GM19043 (cell line): ENCODE measurements around the gene CYREN.
"Not testable (repeated sequence)": the region's sequence is repeated elsewhere in the genome, so short reads cannot be mapped to it uniquely, and the experiment has no call there.

Experiments
- ATAC-seq: cut with Tn5 transposase; IDR thresholded peaks from one replicate; pipeline ENCODE4 v1.9.1; 2021; ENCODE audit warnings: low read depth; ENCODE audit not compliant: unreplicated experiment

The CYREN gene

DNA sequence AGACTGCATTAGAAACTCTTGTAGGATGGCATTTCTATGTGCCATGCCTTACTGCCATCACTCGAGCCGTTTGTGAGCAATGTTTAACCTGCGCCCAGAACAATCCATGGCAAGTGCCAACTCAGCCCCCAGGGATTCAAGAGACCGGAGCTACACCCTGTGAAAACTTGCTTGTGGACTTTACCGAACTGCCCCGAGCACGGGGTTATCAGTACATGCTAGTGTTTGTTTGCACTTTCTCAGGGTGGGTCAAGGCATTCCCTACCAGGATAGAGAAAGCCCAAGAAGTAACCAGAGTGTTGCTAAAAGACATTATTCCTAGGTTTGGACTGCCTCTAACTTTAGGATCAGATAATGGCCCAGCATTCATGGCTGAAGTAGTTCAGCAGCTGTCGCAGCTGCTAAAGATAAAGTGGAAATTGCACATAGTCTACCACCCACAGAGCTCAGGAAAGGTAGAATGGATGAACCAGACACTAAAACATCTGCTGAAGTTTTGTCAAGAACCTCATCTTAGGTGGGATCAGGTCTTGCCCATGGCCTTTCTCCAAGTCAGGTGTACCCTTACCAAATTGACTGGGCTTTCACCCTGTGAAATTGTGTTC lies 8.9 kb upstream of the CYREN start:
- no peak for ATAC-seq

DNA sequence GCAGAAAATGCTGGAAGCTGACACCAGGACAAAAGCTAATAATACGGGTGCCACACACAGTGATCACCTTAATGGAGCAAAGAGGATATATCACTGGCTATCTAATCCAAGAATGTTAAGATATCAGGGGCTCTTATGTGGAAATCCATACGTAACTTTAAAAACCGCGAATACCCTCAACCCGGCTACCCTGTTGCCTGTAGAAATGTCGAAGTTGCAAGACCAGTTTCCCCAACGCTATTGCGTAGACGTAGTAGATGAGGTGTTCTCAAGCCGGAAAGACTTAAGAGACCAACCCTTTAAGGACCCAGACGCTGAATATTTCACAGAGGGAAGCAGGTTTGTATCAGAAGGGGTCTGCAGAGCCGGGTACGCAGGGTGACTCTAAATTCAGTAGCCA lies 7.9 kb upstream of the CYREN start:
- ATAC-seq, result no peak

DNA sequence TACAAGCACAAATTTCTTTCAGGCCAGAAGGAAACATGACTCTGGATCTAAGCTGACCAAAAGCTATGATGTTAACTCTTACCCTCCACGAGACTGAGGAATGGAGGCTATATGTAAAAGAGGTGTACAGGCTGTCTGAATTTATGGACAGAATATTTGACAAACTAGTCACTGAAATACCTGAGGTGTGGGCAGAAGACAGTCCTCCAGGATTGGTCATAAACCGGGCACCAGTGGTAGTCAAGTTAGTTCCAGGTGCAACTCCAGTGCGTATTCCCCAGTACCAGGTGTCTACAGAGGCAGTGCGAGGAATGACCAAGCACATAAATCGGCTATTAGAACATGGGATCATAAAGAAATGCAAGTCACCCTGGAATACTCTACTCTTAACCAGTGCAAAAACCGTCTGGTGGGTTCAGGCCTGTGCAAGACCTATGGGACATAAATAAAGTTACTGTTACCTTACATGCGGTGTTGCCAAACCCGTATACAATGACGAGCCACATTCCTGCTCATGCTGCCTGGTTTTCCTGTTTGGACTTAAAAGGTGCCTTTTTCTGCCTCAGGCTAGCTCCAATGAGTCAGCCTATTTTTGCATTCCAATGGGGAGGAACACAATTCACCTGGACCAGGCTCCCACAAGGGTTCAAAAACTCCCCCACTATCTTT lies 6.7 kb upstream of the CYREN start:
- no peak for ATAC-seq

DNA sequence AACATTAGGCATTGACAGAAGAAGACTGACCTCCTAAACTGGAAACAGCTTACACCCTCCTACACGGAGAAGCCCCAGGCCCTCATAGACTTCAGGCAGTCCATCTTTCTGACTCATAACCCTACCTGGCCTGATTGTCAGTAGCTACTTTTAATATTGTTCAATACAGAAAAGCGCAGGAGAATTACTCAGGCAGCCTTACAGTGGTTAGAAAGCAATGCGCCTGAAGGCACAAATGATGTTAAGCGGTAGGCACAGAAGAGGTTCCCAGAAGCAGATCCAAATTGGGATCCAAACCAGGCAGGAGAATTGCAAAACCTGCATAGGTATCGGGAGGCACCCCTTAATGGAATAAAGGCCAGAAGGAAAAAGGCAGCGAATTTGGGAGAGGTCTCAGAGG lies 5.4 kb upstream of the CYREN start:
- no peak for ATAC-seq

DNA sequence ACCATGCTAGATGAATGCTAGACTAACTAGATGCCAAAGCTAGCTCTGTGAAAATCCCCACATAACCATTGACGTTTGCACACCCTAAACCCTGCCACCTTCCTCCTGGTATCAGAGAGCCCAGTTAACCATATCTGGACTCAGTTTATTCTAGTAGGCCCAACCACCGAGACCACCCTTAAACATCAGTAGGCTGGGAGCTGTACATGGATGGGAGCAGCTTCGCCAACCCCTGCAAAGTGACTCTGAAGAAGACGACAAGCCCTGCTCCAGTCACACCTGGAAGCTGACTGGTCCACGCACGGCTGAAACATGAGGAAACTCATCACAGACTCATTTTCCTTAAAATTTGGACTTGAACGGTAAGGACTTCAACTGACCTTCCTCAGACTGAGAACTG lies 4.4 kb upstream of the CYREN start:
- ATAC-seq, result no peak

DNA sequence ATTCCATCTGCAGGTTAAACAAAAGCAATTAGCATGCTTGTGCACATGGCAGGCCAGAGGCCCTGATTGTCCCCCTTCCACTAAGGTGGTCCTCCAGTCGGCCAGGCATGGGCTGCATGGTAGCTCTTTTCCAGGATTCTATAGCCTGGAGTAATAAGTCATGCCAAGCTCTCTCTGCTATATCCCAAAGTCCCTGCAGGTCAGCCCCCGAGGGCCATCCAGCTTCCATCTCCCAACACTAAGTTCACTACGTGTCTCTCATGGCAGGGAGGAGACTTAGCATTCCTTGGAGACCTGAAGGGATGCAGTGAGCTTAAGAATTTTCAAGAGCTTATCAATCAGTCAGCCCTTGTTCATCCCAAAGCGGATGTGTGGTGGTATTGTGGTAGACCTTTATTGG lies 3.4 kb upstream of the CYREN start:
- not testable (repeated sequence) for ATAC-seq

DNA sequence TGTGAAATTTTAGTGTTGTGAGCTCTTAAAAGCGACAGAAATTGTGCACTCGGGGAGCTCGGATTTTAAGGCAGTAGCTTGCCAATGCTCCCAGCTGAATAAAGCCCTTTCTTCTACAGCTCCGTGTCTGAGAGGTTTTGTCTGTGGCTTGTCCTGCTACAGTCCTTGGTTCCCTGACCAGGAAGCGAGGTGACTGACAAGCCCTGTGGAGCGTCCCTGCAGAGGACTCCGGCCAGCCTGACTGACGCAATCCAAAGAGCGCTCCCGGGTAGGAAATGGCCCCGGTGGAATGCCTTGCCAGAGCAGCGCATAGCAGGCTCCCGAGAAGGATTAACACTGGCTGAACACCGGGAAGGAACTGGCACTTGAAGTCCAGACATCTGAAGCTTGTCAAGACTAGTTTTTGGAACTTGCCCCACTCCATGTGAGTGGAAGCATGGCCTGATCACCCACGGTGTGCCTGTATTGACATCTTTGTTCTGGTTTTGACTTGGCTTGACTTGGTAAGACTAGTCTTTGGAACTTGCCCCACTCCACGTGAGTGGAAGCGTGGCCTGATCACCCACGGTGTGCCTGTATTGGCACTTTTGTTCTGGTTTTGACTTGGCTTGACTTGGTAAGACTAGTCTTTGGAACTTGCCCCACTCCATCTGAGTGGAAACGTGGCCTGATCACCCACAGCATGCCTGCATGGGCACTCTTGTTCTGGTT lies 1.2 kb upstream of the CYREN start:
- ATAC-seq, result not testable (repeated sequence)

DNA sequence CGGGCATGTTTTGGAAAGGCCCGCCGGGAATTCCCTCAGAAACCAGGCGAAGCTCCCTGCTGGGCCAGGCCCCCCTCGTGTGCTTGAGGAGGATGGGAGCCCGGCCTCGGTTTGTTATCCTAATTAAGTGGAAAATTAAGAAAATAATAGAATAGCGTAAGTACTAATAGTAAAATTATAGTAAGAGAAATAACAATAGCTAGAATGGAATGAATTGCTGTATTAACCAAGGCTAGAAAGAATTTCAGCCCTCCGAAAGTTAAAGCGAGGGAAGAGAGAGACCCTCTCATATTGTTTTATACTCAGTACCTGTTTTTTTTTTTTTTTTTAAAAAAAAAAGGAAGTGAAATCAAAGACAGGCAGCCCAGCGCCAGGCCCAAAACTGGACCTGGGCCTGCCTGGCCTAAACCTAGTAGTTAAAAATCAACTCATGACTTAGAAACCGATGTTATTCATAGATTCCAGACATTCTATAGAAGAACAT lies 533 bp upstream of the CYREN start:
- ATAC-seq, result peak; percentile 41

DNA sequence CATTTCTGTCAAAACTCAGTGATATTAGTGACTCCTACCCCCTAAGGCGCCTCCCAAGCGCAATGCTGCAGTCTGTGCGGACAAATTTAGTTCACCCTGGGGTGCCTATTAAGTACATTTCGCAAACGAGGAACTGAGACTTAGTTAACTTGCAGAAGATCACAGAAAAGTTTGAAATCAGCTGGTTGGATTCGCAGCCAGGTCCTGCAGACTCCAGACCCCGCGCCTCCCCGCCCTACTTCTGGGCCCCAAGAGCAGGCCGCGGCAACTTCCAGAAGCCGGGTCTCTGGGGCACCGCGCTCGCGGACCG lies 588 bp downstream of the CYREN start:
- peak; percentile 7 for ATAC-seq

DNA sequence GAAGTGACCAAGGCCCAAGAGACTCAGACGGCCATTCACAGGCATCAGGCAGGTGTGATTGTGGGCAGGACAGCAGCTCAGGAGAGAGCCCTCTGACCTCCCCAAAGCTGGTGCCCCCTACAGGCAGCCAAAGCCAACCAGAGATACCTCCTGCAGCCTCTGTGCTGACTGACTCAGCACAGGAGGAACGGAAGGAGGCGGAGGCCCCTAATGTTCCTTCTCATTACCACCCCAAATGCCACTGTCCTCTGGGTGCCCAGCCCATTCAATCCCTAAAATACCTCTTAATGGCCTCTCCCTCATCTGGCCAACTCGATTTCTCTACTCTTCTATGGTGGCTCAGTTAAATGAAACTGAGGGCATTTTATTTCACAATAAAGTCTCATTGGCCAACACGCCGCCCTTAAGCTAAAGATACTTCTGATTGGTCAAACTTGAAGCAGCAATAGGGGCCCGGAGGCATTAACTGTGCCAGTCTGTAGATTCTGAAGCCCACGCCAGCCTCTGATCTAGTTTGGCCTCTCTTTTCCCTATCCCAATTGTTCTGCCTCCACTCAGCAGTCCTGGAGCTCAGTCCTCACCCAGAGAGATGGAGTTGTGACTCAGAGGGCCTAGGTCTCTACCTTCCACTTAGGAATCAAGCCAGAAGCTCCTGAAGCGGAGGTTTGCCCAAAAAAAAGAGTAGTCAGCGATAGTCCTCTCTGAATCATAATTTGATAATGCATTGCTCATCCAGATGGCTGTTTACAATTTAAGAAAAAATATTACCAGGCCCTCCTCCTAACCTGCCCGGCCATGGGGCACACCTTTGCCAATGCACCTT lies 1.2 kb downstream of the CYREN start:
- peak; percentile 35 for ATAC-seq

DNA sequence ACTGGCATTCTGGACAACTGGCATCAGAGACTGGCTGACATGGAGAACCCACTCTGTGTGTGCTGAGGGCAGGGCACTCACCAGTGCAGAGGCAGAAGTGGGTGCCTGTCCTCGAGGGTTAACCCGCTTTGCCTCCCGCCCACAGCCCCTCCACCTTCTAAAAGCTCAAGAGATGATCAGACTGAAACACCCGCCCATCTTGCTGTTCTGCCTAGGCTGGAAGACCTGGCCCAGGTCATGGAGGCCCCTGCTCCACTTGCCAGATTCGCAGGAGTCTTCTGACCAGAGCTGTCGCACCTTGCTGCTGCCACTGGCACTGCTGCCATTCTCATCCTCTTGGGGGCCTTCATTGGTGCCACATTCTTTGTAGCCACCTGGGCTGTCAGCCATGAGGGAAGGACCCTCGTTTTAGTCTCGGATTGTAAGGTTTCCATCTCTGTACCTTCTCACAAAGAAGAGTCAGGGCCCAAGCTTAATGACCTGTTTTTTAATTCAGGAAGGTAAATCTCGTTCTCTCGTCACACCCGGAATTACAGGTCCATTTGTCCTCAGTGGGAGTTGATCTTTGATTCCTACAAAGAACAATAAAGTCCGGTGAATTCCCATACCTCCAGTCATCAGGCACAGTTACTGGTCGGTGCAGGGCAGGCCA lies 1.9 kb downstream of the CYREN start:
- no peak for ATAC-seq

DNA sequence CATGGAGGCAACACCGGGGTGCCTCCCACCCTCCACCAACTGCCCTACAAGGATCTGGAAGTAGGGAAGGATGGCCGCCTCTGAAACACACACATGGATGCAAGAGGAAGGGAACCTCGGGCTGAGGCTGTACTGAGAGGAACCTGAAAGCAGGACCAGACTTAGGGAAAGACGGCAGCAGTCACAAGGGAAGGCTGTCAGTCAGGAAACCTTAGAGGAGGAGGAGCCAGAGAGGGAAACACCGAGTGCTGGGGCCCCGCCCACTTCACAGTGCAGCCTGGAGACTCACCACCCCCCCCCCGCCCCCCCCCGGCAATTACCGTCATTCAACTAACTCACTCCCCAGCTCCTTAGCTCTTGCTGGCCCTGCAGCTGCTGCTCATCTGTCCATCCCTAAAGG lies 2.5 kb downstream of the CYREN start:
- ATAC-seq, result no peak

DNA sequence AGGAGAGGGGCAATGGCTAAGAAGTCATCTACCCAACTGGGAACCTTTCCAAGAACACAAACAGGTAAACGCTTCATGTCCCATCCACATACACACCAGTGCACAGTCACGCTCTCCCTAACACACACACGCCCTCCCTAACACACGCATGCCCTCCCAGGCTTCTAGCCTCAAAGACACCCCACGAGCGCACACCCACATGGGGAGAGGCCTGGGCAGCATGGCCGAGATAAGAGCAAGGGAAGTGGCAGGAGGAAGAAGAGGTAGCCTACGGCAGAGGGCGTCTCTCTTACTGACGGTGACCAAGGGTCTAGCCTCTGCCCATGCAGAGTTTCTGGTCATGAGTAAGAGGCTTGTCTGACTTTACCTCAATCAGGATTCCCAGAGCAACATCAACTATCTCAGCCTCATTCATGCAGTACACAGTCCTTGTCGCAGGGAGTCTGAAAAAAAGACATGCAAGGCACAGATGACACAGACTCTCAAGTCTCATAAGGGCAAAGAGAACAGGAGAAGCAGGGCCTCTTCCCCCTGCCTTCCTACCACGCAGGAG lies 3.1 kb downstream of the CYREN start:
- ATAC-seq, result no peak

DNA sequence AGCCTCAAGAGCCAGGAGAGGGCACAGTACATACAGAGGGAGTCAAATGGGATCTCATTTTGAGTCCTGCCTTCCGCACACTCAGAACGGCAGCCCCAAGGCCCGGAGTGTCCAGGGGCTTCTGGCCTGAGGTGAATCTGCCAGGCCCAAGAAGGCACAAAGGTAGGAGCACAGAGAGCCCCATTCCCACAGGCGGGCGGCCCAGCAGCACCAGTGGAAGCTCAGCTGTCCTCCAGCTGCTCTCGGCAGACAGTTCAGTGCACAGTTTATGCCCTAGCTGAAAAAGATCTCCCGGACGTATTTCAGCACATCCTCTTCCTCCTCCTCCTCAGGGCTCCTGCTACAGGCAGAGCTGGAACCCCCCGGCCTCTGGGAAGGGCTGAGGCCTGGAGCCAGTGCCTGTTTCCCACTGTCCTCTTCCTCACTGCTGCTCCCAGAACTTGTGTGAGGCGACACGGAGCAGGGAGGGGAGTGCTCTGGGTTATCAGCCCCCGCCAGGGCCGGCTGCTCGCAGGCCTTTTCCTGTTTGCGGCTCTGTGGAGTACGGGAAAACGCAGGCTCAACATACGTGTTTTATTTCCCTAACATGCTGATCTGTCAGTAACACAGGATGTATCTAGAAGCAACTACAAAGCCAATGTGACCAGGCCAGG lies 4.0 kb downstream of the CYREN start:
- no peak for ATAC-seq

DNA sequence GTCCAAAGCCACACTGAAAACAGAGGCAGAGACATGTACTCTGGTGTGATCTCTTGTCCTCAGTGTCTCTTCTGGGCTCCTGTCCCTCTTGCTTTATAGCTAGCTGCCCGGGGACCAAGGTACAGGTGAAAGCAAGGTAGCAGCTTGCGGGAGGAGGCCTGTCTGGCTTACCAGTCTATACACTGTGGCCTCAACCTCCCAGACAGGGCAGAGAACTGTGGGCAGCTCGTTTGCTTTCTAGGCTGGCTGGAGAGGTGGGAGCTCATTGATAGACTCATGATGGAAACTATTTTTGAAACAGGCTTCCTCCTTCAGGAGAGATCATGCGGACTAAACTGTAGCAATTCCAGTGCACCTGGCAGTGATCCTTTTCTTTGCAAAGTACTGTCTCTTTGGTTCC lies 4.6 kb downstream of the CYREN start:
- no peak for ATAC-seq

DNA sequence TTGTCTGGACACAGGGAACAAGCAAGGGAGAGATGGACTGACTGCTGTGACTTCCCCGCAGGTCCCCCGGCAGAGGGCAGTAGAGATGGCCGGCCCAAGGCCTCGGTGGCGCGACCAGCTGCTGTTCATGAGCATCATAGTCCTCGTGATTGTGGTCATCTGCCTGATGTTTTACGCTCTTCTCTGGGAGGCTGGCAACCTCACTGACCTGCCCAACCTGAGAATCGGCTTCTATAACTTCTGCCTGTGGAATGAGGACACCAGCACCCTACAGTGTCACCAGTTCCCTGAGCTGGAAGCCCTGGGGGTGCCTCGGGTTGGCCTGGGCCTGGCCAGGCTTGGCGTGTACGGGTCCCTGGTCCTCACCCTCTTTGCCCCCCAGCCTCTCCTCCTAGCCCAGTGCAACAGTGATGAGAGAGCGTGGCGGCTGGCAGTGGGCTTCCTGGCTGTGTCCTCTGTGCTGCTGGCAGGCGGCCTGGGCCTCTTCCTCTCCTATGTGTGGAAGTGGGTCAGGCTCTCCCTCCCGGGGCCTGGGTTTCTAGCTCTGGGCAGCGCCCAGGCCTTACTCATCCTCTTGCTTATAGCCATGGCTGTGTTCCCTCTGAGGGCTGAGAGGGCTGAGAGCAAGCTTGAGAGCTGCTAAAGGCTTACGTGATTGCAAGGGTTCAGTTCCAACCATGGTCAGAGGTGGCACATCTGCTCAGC lies 6.0 kb downstream of the CYREN start:
- no peak for ATAC-seq

DNA sequence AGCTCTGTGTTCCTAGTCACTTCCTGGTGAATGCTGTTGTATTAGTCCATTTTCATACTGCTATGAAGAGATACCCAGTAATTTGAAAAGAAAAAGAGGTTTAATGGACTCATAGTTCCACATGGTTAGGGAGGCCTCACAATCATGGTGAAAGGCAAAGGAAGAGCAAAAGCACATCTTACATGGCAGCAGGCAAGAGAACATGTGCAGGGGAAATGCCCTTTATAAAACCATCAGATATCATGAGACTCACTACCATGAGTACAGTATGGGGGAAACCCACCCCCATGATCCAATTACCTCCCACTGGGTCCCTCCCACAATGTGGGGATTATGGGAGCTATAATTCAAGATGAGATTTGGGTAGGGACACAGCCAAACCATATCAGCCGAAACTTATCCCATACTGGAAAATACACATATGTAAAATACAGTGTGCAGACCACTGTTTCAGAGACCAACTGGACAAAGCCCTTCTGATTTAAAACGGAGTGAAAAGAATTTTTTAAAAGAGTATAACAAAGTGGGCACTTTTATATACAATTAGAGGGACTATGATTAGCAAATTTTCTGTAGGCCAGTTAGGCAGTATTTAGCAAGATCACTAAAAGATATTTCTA lies 8.0 kb downstream of the CYREN start:
- no peak for ATAC-seq

DNA sequence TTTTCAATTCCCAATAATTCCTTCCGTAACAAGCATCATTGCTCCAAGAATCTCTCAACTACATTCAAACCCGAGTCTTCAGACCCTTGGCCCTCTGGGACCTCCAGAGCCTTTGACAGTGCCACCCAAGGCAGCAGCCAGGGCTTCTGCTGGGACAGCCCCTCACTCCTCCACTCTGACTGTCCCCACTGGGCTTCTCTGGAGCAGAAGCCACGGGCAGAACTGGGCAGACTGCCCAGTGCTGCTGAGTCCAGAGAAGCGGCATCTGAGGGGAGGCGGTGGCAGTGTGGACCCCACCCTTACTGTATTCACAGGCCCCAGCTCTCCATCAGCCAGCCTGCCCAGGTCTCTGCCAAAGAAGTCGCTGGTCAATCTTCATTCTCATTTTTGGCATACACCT lies 8.8 kb downstream of the CYREN start:
- ATAC-seq, result no peak
